ENCODE data around the gene CERS2. TPM values are rescaled to one million over a fixed set of nuclear protein-coding genes. Genes with fewer than 3 reads are reported as not detected.

CERS2 gene
- total RNA-seq, 1 experiment from 2014 or later, result 348 TPM

- no peaks in the 10 kb centered on the region for H3K27me3 ChIP-seq (ENCODE audit: control insufficient read depth, insufficient read depth, low read length)
- no peaks in the 10 kb centered on the region for H3K36me3 ChIP-seq (ENCODE audit: control insufficient read depth, insufficient read depth, low read length)
- no peaks in the 10 kb centered on the region for H3K9me3 ChIP-seq (ENCODE audit: control insufficient read depth, insufficient read depth, low read depth, low read length)
- in situ Hi-C loops (cut with HindIII; ENCODE audit: low pct_unique_long_range_greater_than_20kb, low sequenced_read_pairs) (no loop called here), intact Hi-C loops (cut with micrococcal nuclease; ENCODE audit: unreplicated experiment) (no loop called here)
- ChIA-PET CTCF (no interaction called here), POLR2A (no interaction called here)
- DNase-seq (ENCODE audit: low read depth, low spot score), result no peak
- BruUV-seq (replicated peaks), result no TSS peak
- H3K4me1 ChIP-seq (ENCODE audit: control insufficient read depth, insufficient read depth, low read length), result no peaks in the 10 kb centered on the region
- no peak for TF ChIP-seq SIN3A (IDR thresholded peaks at IDR 0.05; ENCODE audit: borderline replicate concordance, insufficient read depth, low read depth, low read length)
- no peak for TF ChIP-seq REST (IDR thresholded peaks at IDR 0.05; ENCODE audit: insufficient read depth in 1 of 2, low read depth in 2 of 2, low read length in 1 of 2)
- no peak for TF ChIP-seq POLR2AphosphoS5 (IDR thresholded peaks at IDR 0.05; ENCODE audit: low read depth, low read length)
- TF ChIP-seq TCF7L2 (IDR thresholded peaks at IDR 0.05; ENCODE audit: low read depth, low read length), result no peak
- TF ChIP-seq CTCF (IDR thresholded peaks at IDR 0.05), result no peak
- ATAC-seq, result no peak
- H3K27ac ChIP-seq (ENCODE audit: low read length), result no peak overlapping the region
- no peak overlapping the region for H3K4me3 ChIP-seq (ENCODE audit: low read depth in 2 of 2, low read length in 2 of 2)
Measured at GRCh38 chr1:150987924-150988323, 13.3 kb upstream of the CERS2 start.

GRCh38 chr1:150985179-150985825 is 10.7 kb upstream of the CERS2 start:
- Histone ChIP-seq H3K4me3 (ENCODE audit: low read depth in 2 of 2, low read length in 2 of 2) (no peak overlapping the region), H3K27ac (ENCODE audit: low read length) (no peak overlapping the region), H3K36me3 (ENCODE audit: control insufficient read depth, insufficient read depth, low read length) (no peaks in the 10 kb centered on the region), H3K4me1 (ENCODE audit: control insufficient read depth, insufficient read depth, low read length) (peaks cover 16% of the 10 kb centered on the region), H3K27me3 (ENCODE audit: control insufficient read depth, insufficient read depth, low read length) (no peaks in the 10 kb centered on the region), H3K9me3 (ENCODE audit: control insufficient read depth, insufficient read depth, low read depth, low read length) (no peaks in the 10 kb centered on the region)
- TF ChIP-seq CTCF (IDR thresholded peaks at IDR 0.05) (no peak), SIN3A (IDR thresholded peaks at IDR 0.05; ENCODE audit: borderline replicate concordance, insufficient read depth, low read depth, low read length) (no peak), REST (IDR thresholded peaks at IDR 0.05; ENCODE audit: insufficient read depth in 1 of 2, low read depth in 2 of 2, low read length in 1 of 2) (no peak), POLR2AphosphoS5 (IDR thresholded peaks at IDR 0.05; ENCODE audit: low read depth, low read length) (no peak), TCF7L2 (IDR thresholded peaks at IDR 0.05; ENCODE audit: low read depth, low read length) (no peak)
- intact Hi-C loops (cut with micrococcal nuclease; ENCODE audit: unreplicated experiment), result no loop called here
- in situ Hi-C loops (cut with HindIII; ENCODE audit: low pct_unique_long_range_greater_than_20kb, low sequenced_read_pairs), result no loop called here
- no TSS peak for BruUV-seq (replicated peaks)
- ChIA-PET POLR2A (no interaction called here), CTCF (interaction anchor here (2.1 kb wide), 1 partner anchor 11 kb away, joined by 8 read pairs; no protein-coding TSS in a partner anchor)
- ATAC-seq (no peak), DNase-seq (ENCODE audit: low read depth, low spot score) (no peak)

Measured in Panc1 (cell line).